Activated effector memory CD4-positive, alpha-beta T cell treated with Interleukin-2 at 50 U/mL for 16 hours (primary cell): Measurements from ENCODE around the gene BICC1.
"Not testable (repeated sequence)": the region's sequence is repeated elsewhere in the genome, so short reads cannot be mapped to it uniquely, and the experiment has no call there.

Source experiments
- DNase-seq: peaks from one replicate; pipeline ENCODE4 v3.0.0-alpha.2; 2020

The BICC1 gene

GRCh38 chr10:58836991-58837575 is 324.4 kb downstream of the BICC1 start:
- no peak for DNase-seq

DNA sequence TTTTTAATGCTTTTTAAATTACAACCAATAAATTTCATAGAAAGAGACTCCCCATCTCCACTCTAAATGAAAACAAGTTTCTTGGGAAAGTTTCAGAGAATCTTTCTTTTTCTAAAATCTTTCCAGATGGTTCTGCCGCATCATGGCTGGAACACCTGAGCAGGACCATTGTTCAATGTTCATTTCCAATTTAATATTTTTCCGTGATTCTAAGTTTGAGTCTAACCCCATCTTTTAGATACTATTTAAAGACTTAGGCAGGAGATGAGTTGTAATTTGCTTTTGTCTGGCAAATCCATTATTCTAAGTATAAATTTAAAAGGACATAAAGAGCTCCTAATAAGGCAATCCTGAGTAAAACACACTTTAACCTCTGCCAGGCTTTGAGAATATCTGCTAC is 325.2 kb downstream of the BICC1 start:
- no peak for DNase-seq

- DNase-seq, result no peak
Observed at GRCh38 chr10:58838561-58839208, 326.0 kb downstream of the BICC1 start.

GRCh38 chr10:58839771-58840170 is 327.1 kb downstream of the BICC1 start:
- DNase-seq, result no peak

DNA sequence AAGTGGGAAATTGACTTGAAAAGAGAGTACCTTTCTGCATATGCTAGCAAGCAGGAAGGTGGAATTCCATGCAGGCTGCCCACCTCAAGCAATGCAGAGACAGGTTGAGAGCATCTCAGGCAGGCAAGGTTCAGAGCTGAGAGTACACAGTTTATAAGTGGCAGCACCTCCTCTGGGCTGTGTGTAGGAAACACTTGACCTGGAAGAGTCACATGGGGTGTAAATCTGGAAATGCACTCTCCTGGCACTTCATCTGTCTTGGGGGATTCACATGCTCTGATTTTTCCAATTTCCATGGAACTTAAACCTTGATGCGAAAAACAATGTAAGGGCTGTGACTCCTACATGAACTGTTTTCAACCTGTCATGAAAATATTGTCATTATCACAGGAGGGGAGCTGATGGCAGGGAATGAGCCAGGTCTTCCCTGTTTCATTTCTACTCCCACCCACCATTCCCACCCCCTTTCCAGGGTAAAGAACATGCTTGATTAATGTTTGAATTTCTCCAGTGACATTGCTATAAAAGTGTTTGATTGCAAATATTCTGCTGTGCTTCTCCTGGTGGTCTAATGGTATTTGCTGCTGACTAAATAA is 328.3 kb downstream of the BICC1 start:
- no peak for DNase-seq

DNA sequence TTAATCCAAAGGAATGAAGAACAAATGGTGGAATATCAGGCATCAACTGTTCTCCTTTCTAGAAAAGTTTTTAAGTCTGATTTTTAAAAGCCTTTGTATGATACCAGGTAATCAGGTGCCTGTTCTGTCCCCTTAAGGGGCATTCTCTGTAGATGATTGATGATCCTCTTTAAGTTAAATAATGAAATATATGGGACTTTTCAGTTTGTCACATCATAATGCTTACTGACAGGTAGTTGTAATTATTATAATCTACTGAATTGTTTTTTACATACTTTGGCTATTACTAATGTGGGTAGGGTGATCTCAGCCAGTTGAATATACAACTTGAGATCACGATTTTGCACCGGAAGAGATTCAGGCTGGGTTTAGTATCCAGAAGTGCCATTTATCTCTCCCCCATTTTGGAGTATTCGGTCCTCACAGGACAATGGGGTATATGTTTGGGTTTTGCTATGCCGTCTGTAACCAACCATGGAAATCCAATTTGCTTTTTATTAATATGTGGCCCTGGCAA is 330.2 kb downstream of the BICC1 start:
- no peak for DNase-seq

- no peak for DNase-seq
Observed at GRCh38 chr10:58843760-58844159, 331.1 kb downstream of the BICC1 start.

- no peak for DNase-seq
Observed at GRCh38 chr10:58844680-58845079, 332.0 kb downstream of the BICC1 start.

DNA sequence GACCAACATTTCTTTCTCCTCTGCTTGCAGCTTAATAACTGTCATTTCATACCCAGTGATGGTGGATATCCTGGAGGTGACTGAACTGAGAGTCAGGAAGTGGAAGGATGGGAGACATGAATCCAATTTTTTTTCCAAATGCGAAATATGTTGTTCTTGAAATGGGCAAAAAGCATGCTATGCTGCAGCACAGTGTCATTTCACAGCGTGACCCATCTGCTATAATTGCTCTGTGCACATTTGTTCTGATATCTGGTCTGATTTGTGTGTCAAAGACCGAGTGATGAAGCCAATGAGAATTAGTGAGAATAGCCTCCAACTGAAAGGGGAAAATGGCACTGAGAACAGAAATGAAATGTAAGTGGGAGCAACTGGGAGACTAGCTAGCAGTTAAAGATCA is 334.2 kb downstream of the BICC1 start:
- DNase-seq, result no peak

GRCh38 chr10:58851606-58852005 is 338.9 kb downstream of the BICC1 start:
- DNase-seq, result no peak

- no peak for DNase-seq
Observed at GRCh38 chr10:58853668-58854067, 341.0 kb downstream of the BICC1 start.

- DNase-seq, result no peak
Observed at GRCh38 chr10:58854811-58855210, 342.1 kb downstream of the BICC1 start.

DNA sequence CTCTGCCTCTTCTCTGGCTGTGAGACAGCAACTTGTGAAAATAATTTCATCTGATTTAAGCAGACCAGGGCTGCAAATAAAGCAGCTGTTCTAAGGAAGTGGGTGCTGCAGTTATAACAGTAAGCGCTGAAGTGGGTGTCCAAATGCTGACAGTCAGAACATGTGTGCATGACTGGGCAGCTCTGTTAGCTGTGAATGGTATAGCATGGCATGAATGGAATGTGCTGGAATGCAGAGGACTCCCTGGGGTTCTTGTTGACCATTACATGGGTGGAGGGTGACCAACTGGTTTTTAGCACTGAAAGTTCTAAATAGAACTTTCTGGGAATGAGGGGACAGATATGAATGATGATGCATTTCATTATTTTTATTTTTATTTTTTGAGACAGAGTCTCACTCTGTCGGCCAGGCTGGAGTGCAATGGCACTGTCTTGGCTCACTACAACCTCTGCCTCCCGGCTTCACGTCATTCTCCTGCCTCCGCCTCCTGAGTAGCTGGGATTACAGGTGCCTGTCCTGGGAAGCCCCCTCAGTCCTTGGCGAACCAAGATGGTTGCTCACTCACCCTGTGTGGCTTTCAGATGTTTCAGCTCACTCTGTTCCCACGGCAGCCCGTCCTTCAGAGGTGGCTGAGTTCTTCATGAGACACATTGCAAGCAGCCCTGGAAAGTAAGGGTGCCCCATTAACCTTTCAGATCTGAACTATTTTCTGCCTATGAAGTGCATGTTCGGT is 344.0 kb downstream of the BICC1 start:
- DNase-seq, result no peak

- no peak for DNase-seq
Observed at GRCh38 chr10:58857251-58857805, 344.7 kb downstream of the BICC1 start.

DNA sequence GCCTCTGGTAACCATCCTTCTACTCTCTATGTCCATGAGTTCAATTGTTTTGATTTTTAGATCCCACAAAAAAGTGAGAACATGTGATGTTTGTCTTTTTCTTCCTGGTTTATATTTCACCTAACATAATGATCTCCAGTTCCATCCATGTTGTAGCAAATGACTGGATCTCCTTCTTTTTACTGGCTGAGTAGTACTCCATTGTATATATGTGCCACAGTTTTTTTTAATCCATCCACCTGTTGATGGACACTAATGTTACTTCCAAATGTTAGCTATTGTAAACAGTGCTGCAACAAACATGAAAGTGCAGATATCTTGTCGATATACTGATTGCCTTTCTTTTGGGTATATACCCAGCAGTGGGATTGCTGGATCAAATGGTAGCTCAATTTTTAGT is 345.5 kb downstream of the BICC1 start:
- not testable (repeated sequence) for DNase-seq

- DNase-seq, result no peak
Observed at GRCh38 chr10:58859526-58859925, 346.9 kb downstream of the BICC1 start.

- DNase-seq, result no peak
Observed at GRCh38 chr10:58867683-58868082, 355.0 kb downstream of the BICC1 start.

DNA sequence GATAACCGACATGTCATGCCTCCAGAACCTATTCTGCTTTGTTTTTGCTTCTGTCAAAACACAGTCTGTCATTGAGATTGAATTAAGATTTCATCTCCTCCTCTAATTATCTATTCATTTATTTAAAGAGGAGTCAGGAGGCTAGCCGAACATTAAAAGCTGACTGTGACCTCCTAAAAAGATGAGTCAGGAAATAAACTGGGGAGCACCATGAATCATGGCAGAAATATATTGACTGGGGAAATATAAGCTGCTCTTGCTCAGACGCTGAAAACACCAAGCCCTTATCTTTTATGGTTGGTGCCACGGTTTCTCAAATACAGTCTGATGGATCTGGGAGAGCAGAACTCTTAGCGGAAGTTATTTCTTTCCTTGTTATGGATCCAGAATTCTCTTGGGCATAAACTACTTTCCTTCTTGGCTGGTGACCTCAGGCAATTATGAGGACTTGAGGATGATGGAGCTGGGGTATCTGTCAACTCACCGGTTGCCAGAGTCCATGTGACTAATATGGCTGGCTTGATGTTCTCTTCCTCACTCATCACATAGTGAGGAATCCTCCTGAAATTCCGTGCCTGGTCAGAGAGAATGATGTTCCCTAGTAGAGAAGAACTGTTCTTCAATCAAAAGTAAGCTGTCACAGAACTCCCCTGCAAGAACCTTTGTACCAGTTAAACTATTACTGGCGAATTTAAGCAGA is 356.2 kb downstream of the BICC1 start:
- DNase-seq, result no peak

DNA sequence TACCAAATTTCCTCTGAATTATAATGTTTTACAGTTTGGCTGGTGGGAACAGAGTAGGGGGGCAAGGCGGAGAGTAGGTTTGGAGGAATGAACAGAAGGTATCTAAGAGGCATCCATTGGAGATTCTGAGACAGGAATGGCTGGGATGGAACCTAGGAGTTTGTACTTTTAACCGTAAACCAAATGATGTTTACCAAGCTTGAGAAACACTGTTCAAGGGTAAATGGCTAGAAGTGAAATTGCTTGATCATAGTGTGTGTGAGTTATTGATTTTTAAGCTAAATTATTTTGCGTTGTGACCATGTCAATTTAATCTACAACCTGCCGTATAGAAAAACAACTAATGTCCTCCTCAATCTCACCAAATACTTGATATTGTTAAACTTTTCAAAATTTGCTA is 357.4 kb downstream of the BICC1 start:
- no peak for DNase-seq

DNA sequence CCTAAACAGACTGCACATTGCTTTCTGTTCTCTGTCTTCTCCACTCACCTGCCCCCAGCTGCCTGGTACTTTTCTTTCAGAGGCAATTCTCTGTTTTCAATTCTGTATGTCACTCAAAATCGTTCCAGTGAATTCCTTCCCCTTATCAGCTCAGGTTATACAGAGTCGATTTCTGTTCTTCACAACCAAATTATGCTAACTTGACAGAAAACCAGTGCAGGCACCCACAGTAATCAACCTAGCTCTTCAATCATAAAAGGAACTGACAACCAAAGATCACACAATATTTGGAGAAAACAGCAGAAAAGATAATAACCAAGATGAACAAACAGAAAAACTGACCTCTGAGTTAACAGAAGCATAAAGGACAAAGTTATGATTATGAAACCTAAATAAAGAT is 360.5 kb downstream of the BICC1 start:
- DNase-seq, result no peak
